ENCODE data around the gene CPLX1.

Gene CPLX1

GRCh38 chr4:866761-867390 is 40.9 kb upstream of the CPLX1 start:
- FAIRE-seq (no peak), DNase-seq (ENCODE audit: insufficient read length, low spot score) (no peak)
- TF ChIP-seq POLR2A (IDR thresholded peaks at IDR 0.05; ENCODE audit: low read depth, low read length), result no peak
- no peak for TF ChIP-seq POLR2AphosphoS5 (IDR thresholded peaks at IDR 0.05; ENCODE audit: low read depth, low read length)
- TF ChIP-seq PAX5 (IDR thresholded peaks at IDR 0.05; ENCODE audit: insufficient read depth, low read length, severe bottlenecking), result no peak
- no peak for TF ChIP-seq TAF1 (IDR thresholded peaks at IDR 0.05; ENCODE audit: low read depth, low read length)
- no peak for TF ChIP-seq POU2F2 (IDR thresholded peaks at IDR 0.05; ENCODE audit: low read depth, low read length)
- TF ChIP-seq SPI1 (IDR thresholded peaks at IDR 0.05; ENCODE audit: low read depth, low read length), result no peak

- no peak for FAIRE-seq
- no peak for TF ChIP-seq POU2F2 (IDR thresholded peaks at IDR 0.05; ENCODE audit: low read depth, low read length)
- TF ChIP-seq TAF1 (IDR thresholded peaks at IDR 0.05; ENCODE audit: low read depth, low read length), result no peak
- TF ChIP-seq PAX5 (IDR thresholded peaks at IDR 0.05; ENCODE audit: insufficient read depth, low read length, severe bottlenecking), result no peak
- no peak for TF ChIP-seq SPI1 (IDR thresholded peaks at IDR 0.05; ENCODE audit: low read depth, low read length)
- no peak for TF ChIP-seq POLR2A (IDR thresholded peaks at IDR 0.05; ENCODE audit: low read depth, low read length)
- TF ChIP-seq POLR2AphosphoS5 (IDR thresholded peaks at IDR 0.05; ENCODE audit: low read depth, low read length), result no peak
- DNase-seq (ENCODE audit: insufficient read length, low spot score), result no peak
These were observed 40.3 kb upstream of the CPLX1 start for GRCh38 chr4:866068-866760.

- TF ChIP-seq POLR2A (IDR thresholded peaks at IDR 0.05; ENCODE audit: low read depth, low read length) (no peak), TAF1 (IDR thresholded peaks at IDR 0.05; ENCODE audit: low read depth, low read length) (no peak), PAX5 (IDR thresholded peaks at IDR 0.05; ENCODE audit: insufficient read depth, low read length, severe bottlenecking) (no peak)
- FAIRE-seq (no peak), DNase-seq (ENCODE audit: insufficient read length, low spot score) (no peak)
These were observed 39.6 kb upstream of the CPLX1 start for GRCh38 chr4:865572-865971.

- FAIRE-seq, result no peak
- no peak for DNase-seq (ENCODE audit: insufficient read length, low spot score)
- TF ChIP-seq POLR2A (IDR thresholded peaks at IDR 0.05; ENCODE audit: low read depth, low read length), result no peak
- no peak for TF ChIP-seq TAF1 (IDR thresholded peaks at IDR 0.05; ENCODE audit: low read depth, low read length)
- TF ChIP-seq POLR2AphosphoS5 (IDR thresholded peaks at IDR 0.05; ENCODE audit: low read depth, low read length), result no peak
- no peak for TF ChIP-seq SPI1 (IDR thresholded peaks at IDR 0.05; ENCODE audit: low read depth, low read length)
These were observed 39.2 kb upstream of the CPLX1 start for GRCh38 chr4:865121-865465.

GRCh38 chr4:864456-865120 is 38.7 kb upstream of the CPLX1 start:
- FAIRE-seq (no peak), DNase-seq (ENCODE audit: insufficient read length, low spot score) (no peak)
- TF ChIP-seq PAX5 (IDR thresholded peaks at IDR 0.05; ENCODE audit: insufficient read depth, low read length, severe bottlenecking) (no peak), SPI1 (IDR thresholded peaks at IDR 0.05; ENCODE audit: low read depth, low read length) (no peak), TAF1 (IDR thresholded peaks at IDR 0.05; ENCODE audit: low read depth, low read length) (no peak), POLR2A (IDR thresholded peaks at IDR 0.05; ENCODE audit: low read depth, low read length) (no peak), POU2F2 (IDR thresholded peaks at IDR 0.05; ENCODE audit: low read depth, low read length) (no peak), POLR2AphosphoS5 (IDR thresholded peaks at IDR 0.05; ENCODE audit: low read depth, low read length) (no peak)

GRCh38 chr4:860561-860960 is 34.6 kb upstream of the CPLX1 start:
- TF ChIP-seq PAX5 (IDR thresholded peaks at IDR 0.05; ENCODE audit: insufficient read depth, low read length, severe bottlenecking), result no peak
- TF ChIP-seq SPI1 (IDR thresholded peaks at IDR 0.05; ENCODE audit: low read depth, low read length), result no peak
- no peak for TF ChIP-seq POLR2AphosphoS5 (IDR thresholded peaks at IDR 0.05; ENCODE audit: low read depth, low read length)
- no peak for TF ChIP-seq POLR2A (IDR thresholded peaks at IDR 0.05; ENCODE audit: low read depth, low read length)
- no peak for TF ChIP-seq TAF1 (IDR thresholded peaks at IDR 0.05; ENCODE audit: low read depth, low read length)
- no peak for TF ChIP-seq POU2F2 (IDR thresholded peaks at IDR 0.05; ENCODE audit: low read depth, low read length)
- FAIRE-seq, result no peak

GRCh38 chr4:859496-859895 is 33.6 kb upstream of the CPLX1 start:
- DNase-seq (ENCODE audit: insufficient read length, low spot score) (no peak), FAIRE-seq (no peak)
- TF ChIP-seq TAF1 (IDR thresholded peaks at IDR 0.05; ENCODE audit: low read depth, low read length) (no peak), POLR2AphosphoS5 (IDR thresholded peaks at IDR 0.05; ENCODE audit: low read depth, low read length) (no peak), SPI1 (IDR thresholded peaks at IDR 0.05; ENCODE audit: low read depth, low read length) (no peak)

More at GRCh38 chr4:860561-860960, 34.6 kb upstream of the CPLX1 start:
- DNase-seq (ENCODE audit: insufficient read length, low spot score), result no peak

- DNase-seq (ENCODE audit: insufficient read length, low spot score) (no peak), FAIRE-seq (no peak)
- TF ChIP-seq POLR2AphosphoS5 (IDR thresholded peaks at IDR 0.05; ENCODE audit: low read depth, low read length), result no peak
- TF ChIP-seq POLR2A (IDR thresholded peaks at IDR 0.05; ENCODE audit: low read depth, low read length), result no peak
- no peak for TF ChIP-seq TAF1 (IDR thresholded peaks at IDR 0.05; ENCODE audit: low read depth, low read length)
- no peak for TF ChIP-seq PAX5 (IDR thresholded peaks at IDR 0.05; ENCODE audit: insufficient read depth, low read length, severe bottlenecking)
- TF ChIP-seq POU2F2 (IDR thresholded peaks at IDR 0.05; ENCODE audit: low read depth, low read length), result no peak
- TF ChIP-seq SPI1 (IDR thresholded peaks at IDR 0.05; ENCODE audit: low read depth, low read length), result no peak
These were observed 33.0 kb upstream of the CPLX1 start for GRCh38 chr4:858831-859451.

- TF ChIP-seq POLR2A (IDR thresholded peaks at IDR 0.05; ENCODE audit: low read depth, low read length) (no peak), POLR2AphosphoS5 (IDR thresholded peaks at IDR 0.05; ENCODE audit: low read depth, low read length) (no peak), SPI1 (IDR thresholded peaks at IDR 0.05; ENCODE audit: low read depth, low read length) (no peak), PAX5 (IDR thresholded peaks at IDR 0.05; ENCODE audit: insufficient read depth, low read length, severe bottlenecking) (no peak), TAF1 (IDR thresholded peaks at IDR 0.05; ENCODE audit: low read depth, low read length) (no peak), POU2F2 (IDR thresholded peaks at IDR 0.05; ENCODE audit: low read depth, low read length) (no peak)
- DNase-seq (ENCODE audit: insufficient read length, low spot score) (no peak), FAIRE-seq (no peak)
These were observed 32.1 kb upstream of the CPLX1 start for GRCh38 chr4:858041-858481.

Data from GM12891 (cell line).